Fibroblast of the aortic adventitia (primary cell): ENCODE results near the gene GPC5. TPM values are rescaled to one million over a fixed set of nuclear protein-coding genes. Genes with fewer than 3 reads are reported as not detected.
"Not testable (repeated sequence)": the region's sequence is repeated elsewhere in the genome, so short reads cannot be mapped to it uniquely, and the experiment has no call there.

ENCODE experiments used
- DNase-seq: peaks from one replicate; pipeline ENCODE4 v3.0.0-alpha.2; 2010; ENCODE audit warnings: low read depth
- H3K4me3 ChIP-seq: 2 replicates; pipeline ENCODE4 v1.5.1; 2011; ENCODE audit warnings: low read depth, mild to moderate bottlenecking, control low read depth, low read length, moderate library complexity
- total RNA-seq: library from RNA; depleted of rRNA; stranded (reverse); fragments of >200 nt; gene quantifications from 2 replicates; pipeline ENCODE4 v1.2.3, GENCODE V29; 2012; ENCODE audit warnings: low replicate concordance
- TF ChIP-seq, protein P1 (sequence below): IDR thresholded peaks from 2 replicates; pipeline ENCODE4 v1.5.1; 2011; ENCODE audit warnings: mild to moderate bottlenecking, low read length, control low read depth, inconsistent platforms; ENCODE audit not compliant: insufficient read depth

GPC5 gene
- total RNA-seq, 1 donor = 0.18 TPM

DNA sequence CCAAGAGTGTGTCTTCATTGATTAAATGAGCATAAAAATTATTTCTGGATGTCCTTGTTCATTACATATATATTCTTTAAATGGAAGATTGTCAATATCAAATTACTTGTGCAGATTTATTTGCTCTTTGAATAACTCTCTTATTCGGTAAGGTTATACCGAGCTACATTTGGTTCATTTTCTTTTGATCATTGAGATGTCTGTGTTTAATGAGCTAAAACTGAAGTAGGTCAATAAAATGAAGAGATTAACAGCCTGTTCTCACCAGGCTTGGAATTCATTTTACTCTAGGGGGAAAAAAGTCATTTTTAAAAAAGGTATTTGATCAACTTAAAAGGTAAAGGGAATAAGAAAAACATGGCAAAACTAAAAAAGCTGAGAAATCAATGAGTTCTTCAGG lies 10.6 kb downstream of the GPC5 start:
- no peak for DNase-seq
- TF ChIP-seq, protein P1, sequence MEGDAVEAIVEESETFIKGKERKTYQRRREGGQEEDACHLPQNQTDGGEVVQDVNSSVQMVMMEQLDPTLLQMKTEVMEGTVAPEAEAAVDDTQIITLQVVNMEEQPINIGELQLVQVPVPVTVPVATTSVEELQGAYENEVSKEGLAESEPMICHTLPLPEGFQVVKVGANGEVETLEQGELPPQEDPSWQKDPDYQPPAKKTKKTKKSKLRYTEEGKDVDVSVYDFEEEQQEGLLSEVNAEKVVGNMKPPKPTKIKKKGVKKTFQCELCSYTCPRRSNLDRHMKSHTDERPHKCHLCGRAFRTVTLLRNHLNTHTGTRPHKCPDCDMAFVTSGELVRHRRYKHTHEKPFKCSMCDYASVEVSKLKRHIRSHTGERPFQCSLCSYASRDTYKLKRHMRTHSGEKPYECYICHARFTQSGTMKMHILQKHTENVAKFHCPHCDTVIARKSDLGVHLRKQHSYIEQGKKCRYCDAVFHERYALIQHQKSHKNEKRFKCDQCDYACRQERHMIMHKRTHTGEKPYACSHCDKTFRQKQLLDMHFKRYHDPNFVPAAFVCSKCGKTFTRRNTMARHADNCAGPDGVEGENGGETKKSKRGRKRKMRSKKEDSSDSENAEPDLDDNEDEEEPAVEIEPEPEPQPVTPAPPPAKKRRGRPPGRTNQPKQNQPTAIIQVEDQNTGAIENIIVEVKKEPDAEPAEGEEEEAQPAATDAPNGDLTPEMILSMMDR = no peak
- H3K4me3 ChIP-seq = no peak overlapping the region

DNA sequence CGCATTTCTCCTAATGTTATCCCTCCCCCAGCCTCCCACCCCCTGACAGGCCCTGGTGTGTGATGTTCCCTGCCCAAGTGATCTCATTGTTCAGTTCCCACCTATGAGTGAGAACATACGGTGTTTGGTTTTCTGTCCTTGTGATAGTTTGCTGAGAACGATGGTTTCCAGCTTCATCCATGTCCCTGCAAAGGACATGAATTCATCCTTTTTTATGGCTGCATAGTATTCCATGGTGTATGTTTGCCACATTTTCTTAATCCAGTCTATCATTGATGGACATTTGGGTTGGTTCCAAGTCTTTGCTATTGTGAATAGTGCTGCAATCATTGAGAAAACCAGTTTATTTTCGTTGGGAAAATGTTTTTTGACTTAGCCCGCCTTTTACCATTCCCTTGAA lies 18.2 kb downstream of the GPC5 start:
- DNase-seq, H3K4me3 ChIP-seq: not testable (repeated sequence)

DNA sequence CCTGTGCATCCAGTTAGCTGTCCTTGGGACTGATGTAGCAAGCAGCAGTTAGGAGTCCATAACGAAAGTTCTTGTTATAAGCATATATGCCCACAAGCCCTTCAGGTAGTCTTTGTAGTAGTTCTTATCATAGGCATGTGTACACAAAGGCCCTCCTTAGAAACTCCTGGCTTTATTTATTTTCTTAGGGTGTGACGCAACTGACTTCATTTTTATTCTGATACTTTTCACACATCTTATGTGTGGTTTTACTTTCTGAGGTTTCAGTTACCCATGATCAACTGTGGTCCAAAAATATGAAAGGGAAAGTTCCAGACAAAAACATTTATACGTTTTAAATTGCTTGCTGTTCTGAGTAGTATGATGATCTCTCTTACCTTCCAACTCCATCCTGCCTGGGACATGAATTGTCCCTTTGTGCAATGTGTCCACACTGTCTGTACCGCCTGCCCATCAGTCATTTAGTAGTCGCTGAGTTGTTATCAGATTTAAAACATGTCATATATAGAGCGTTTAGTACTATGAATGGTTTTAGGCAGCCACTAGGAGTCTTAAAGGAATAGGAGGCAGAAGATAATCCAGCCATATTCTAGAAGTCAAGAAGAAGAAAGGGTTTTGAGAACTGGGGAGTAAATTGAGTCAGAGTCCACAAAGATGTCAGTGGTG lies 19.4 kb downstream of the GPC5 start:
- no peak for DNase-seq
- TF ChIP-seq, protein P1 = no peak
- no peak overlapping the region for H3K4me3 ChIP-seq

DNA sequence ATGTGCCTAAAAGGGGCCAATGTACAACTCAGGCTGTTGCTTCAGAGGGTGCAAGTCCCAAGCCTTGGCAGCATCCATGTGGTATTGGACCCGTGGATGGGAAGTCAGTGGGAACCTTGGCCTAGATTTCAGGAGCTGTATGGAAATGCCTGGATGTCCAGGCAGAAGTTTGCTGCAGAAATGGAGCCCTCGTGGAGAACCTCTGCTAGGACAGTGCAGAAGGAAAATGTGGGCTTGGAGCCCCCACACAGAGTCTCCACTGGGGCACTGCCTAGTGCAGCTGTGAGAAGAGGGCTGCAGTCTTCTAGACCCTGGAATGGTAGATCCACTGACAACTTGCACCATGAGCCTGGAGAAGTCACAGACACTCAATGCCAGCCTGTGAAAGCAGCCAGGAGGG lies 28.5 kb downstream of the GPC5 start:
- no peak for DNase-seq
- TF ChIP-seq, protein P1 = no peak
- no peak overlapping the region for H3K4me3 ChIP-seq

DNA sequence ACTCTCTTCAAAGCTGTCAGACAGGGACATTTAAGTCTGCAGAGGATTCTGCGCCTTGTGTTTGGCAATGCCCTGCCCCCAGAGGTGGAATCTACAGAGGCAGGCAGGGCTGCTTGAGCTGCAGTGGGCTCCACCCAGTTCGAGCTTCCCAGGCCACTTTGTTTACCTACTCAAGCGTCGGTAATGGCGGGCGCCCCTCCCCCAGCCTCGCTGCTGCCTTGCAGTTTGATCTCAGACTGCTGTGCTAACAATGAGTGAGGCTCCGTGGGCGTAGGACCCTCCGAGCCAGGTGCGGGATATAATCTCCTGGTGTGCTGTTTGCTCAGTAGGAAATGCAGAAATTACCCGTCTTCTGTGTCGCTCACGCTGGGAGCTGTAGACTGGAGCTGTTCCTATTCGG lies 40.3 kb downstream of the GPC5 start:
- H3K4me3 ChIP-seq, DNase-seq: not testable (repeated sequence)

DNA sequence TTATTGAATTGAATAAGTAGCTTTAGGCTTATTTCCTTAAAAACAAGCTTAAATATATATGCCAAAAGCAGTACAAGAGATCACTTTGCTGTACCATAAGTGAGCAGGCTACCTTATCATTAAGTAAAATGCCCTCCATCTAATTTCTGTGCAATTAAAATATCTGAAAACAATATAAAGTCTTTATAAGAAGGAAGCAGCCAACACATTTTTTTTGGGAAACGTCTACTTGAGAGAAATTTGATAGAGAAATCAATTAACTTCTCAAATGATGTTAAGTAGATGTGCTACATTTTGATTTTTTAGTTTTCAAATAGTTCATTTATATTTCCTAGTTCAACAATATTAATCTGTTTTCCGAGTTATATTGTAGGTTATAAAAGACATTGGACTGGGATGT lies 52.5 kb downstream of the GPC5 start:
- TF ChIP-seq, protein P1 = no peak
- no peak overlapping the region for H3K4me3 ChIP-seq
- no peak for DNase-seq

DNA sequence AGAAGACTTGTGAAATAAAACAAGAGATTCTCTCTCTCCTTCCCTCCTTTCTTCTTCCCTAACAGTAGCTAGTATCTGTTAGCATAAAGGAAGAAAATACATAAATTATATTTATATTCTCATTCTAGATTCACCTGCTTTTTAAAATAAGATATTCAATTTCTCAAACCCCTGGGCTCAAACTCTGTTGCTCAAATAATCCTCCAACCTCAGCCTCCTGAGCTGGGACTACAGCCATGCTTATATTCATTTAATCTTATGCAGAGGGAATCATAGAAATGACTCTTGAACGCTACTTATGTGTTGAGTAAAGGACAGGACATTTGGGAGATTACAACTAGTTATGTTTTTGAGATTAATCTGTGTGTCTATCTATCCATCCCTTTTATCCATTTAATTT lies 56.2 kb downstream of the GPC5 start:
- DNase-seq = no peak
- TF ChIP-seq, protein P1 = no peak
- H3K4me3 ChIP-seq = no peak overlapping the region

DNA sequence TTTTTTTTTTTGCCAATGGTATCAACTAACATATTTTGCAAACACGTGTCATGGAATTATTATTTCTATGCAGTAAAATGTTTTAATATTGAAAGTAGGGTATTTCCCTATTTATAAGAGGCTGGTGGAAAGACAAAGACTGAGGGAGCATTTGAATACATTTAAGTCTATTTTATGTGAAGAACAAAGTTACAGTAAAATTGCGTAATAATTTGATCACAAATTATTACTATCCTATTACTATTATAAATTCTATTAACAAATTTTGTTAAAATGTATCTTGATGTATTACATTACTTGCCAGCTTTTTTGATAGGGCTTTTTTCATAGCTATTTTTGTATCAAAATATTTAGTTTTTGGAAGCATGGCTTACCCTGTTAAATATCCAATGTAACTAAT lies 58.4 kb downstream of the GPC5 start:
- TF ChIP-seq, protein P1 = no peak

More for the DNA sequence above, 58.4 kb downstream of the GPC5 start:
- H3K4me3 ChIP-seq = no peak overlapping the region
- no peak for DNase-seq
